Caco-2 (cell line): Measurements from ENCODE around the gene SEC11A. TPM values are rescaled to one million over a fixed set of nuclear protein-coding genes. Genes with fewer than 3 reads are reported as not detected.

Source experiments
- BruUV-seq: library from RNA; stranded (reverse); fragments of 400-500 nt; replicated peaks from 2 replicates; lab custom pipeline; 2021; lab: Mats Ljungman, UMichigan
- CTCF ChIA-PET: fragments of 300-600 bp; sonication (Branson Sonifier 250); formaldehyde crosslinking; loops from one replicate; lab custom pipeline; 2022; ENCODE audit warnings: antibody characterized with exemption; lab: Charles Lee
- POLR2A ChIA-PET: fragments of 300-600 bp; sonication (Branson Sonifier 250); formaldehyde crosslinking; loops from one replicate; lab custom pipeline; 2022; ENCODE audit warnings: antibody characterized with exemption; lab: Charles Lee
- DNase-seq, 2 experiments: peaks; one replicate each; pipeline versions ENCODE4 v3.0.0 to v3.0.0-alpha.2; 2020 to 2022
- H3K27me3 ChIP-seq: replicated peaks from 2 replicates; pipeline ENCODE4 v1.6.0; 2011; ENCODE audit warnings: low read length; ENCODE audit not compliant: control insufficient read depth, insufficient read depth
- H3K36me3 ChIP-seq: 2 replicates; pipeline ENCODE4 v1.5.1; 2011; ENCODE audit warnings: low read length; ENCODE audit not compliant: control insufficient read depth, insufficient read depth
- H3K4me1 ChIP-seq: fragments of 250-450 bp; sonication (Bioruptor Pico); 2 replicates; pipeline ENCODE4 v1.5.1; 2020; ENCODE audit warnings: mild to moderate bottlenecking
- H3K4me3 ChIP-seq: 2 replicates; pipeline ENCODE4 v1.5.1; 2011; ENCODE audit warnings: low read depth, mild to moderate bottlenecking, control low read depth, low read length
- H3K9me3 ChIP-seq: fragments of 250-450 bp; sonication (Bioruptor Pico); 2 replicates; pipeline ENCODE4 v1.5.1; 2020; ENCODE audit warnings: mild to moderate bottlenecking, moderate library complexity
- H3K27ac Mint-ChIP-seq: one replicate; pipeline ENCODE4 v1.8.0; 2022; ENCODE audit warnings: mixed read lengths; ENCODE audit not compliant: unreplicated experiment
- H3K27me3 Mint-ChIP-seq: one replicate; pipeline ENCODE4 v1.8.0; 2022; ENCODE audit warnings: mixed read lengths; ENCODE audit not compliant: insufficient read depth, unreplicated experiment
- H3K36me3 Mint-ChIP-seq: one replicate; pipeline ENCODE4 v1.8.0; 2022; ENCODE audit warnings: mild to moderate bottlenecking, mixed read lengths; ENCODE audit not compliant: insufficient read depth, unreplicated experiment
- H3K4me1 Mint-ChIP-seq: one replicate; pipeline ENCODE4 v1.8.0; 2022; ENCODE audit warnings: low read depth, mixed read lengths; ENCODE audit not compliant: unreplicated experiment
- H3K4me3 Mint-ChIP-seq: one replicate; pipeline ENCODE4 v1.8.0; 2022; ENCODE audit warnings: mild to moderate bottlenecking, moderate library complexity, mixed read lengths; ENCODE audit not compliant: unreplicated experiment
- H3K9me3 Mint-ChIP-seq: one replicate; pipeline ENCODE4 v1.8.0; 2022; ENCODE audit warnings: mixed read lengths; ENCODE audit not compliant: unreplicated experiment
- CTCF ChIP-seq, 2 experiments: fragments of 200-600 bp in 1 of 2; IDR thresholded peaks; 1 replicate in 1 of 2; 2 replicates in 1 of 2; pipeline versions ENCODE4 v1.5.1 to v1.8.0; 2011 to 2022; ENCODE audit warnings: antibody characterized with exemption in 1 of 2, control low read depth in 1 of 2, inconsistent platforms in 1 of 2, low read depth in 1 of 2, low read length in 1 of 2, mild to moderate bottlenecking in 1 of 2, moderate library complexity in 1 of 2; ENCODE audit not compliant: insufficient read depth in 1 of 2, severe bottlenecking in 1 of 2, unreplicated experiment in 1 of 2
- intact Hi-C: fragments of 100-400 bp; cut with micrococcal nuclease; formaldehyde crosslinking; loops from one replicate; pipeline ENCODE4 v1.10.0; 2022; ENCODE audit not compliant: unreplicated experiment
- total RNA-seq: library from RNA; stranded (reverse); gene quantifications from 2 replicates; pipeline ENCODE4 v1.2.3, GENCODE V29; 2022

The SEC11A gene
- total RNA-seq, 1 experiment from 2014 or later, result 211 TPM

DNA sequence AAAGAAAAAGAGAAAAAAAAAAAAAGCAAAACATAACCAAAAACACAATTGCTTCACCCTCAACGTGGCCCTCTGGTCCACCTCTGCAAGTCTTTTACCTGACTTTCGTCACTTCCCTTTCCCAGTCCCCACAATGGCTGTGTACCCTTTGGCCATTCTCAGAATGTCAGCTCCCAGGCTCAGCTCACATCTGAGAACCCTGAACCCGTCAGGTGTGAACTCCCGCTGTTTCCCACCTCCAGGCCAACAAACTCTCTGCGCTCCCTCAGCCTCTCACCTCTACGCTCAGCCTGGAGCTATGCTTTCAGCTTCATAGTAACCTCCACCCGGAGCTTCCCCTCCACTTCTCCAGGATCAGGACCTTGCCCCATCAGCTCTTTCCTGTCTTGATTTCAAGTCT is 91.6 kb downstream of the SEC11A start:
- TF ChIP-seq CTCF (IDR thresholded peaks at IDR 0.05; ENCODE audit: insufficient read depth in 1 of 2, low read depth in 1 of 2, low read length in 1 of 2, severe bottlenecking in 1 of 2, unreplicated experiment in 1 of 2), result no peak
- Mint-ChIP-seq H3K27ac (peak overlapping the region; percentile 51), H3K36me3 (peaks cover 30% of the 10 kb centered on the region), H3K4me1 (no peaks in the 10 kb centered on the region), H3K4me3 (no peak overlapping the region), H3K27me3 (no peaks in the 10 kb centered on the region), H3K9me3 (peaks cover 26% of the 10 kb centered on the region)
- intact Hi-C loops, result no loop called here
- no peak overlapping the region for H3K4me3 ChIP-seq
- POLR2A ChIA-PET, result interaction anchor here (0.7 kb wide), 1 partner anchor 26 kb away, joined by 4 read pairs; no protein-coding TSS in a partner anchor
- CTCF ChIA-PET, result no interaction called here
- no peak for DNase-seq
- H3K27me3 ChIP-seq, result no peaks in the 10 kb centered on the region
- H3K9me3 ChIP-seq, result peaks cover 20% of the 10 kb centered on the region
- peaks cover 7% of the 10 kb centered on the region for H3K36me3 ChIP-seq
- no TSS peak for BruUV-seq
- no peaks in the 10 kb centered on the region for H3K4me1 ChIP-seq

GRCh38 chr15:84621358-84621979 is 94.5 kb downstream of the SEC11A start:
- POLR2A ChIA-PET, result no interaction called here
- TF ChIP-seq CTCF (IDR thresholded peaks at IDR 0.05; ENCODE audit: insufficient read depth in 1 of 2, low read depth in 1 of 2, low read length in 1 of 2, severe bottlenecking in 1 of 2, unreplicated experiment in 1 of 2), result no peak
- no TSS peak for BruUV-seq
- intact Hi-C loops, result no loop called here
- Mint-ChIP-seq H3K27me3 (no peaks in the 10 kb centered on the region), H3K4me1 (no peaks in the 10 kb centered on the region), H3K36me3 (peaks cover 30% of the 10 kb centered on the region), H3K4me3 (no peak overlapping the region), H3K27ac (no peak overlapping the region), H3K9me3 (peaks cover 26% of the 10 kb centered on the region)
- Histone ChIP-seq H3K27me3 (no peaks in the 10 kb centered on the region), H3K4me1 (no peaks in the 10 kb centered on the region), H3K9me3 (peaks cover 20% of the 10 kb centered on the region), H3K4me3 (no peak overlapping the region), H3K36me3 (peaks cover 7% of the 10 kb centered on the region)
- CTCF ChIA-PET, result no interaction called here
- no peak for DNase-seq

DNA sequence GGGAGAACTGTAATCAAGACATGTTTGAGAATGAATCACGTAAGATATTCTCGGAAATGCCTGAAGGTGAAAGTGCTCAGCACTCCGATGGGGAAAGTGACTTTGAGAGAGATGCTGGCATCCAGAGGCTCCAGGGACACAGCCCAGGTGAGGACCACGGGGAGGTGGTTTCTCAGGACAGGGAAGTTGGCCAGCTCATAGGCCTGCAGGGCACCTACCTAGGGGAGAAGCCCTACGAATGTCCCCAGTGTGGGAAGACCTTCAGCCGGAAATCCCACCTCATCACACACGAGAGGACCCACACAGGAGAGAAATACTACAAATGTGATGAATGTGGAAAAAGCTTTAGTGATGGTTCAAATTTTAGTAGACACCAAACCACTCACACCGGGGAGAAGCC is 95.3 kb downstream of the SEC11A start:
- intact Hi-C loops, result no loop called here
- no peaks in the 10 kb centered on the region for H3K4me1 Mint-ChIP-seq
- ChIA-PET CTCF (no interaction called here), POLR2A (no interaction called here)
- peaks cover 26% of the 10 kb centered on the region for H3K9me3 Mint-ChIP-seq
- H3K36me3 Mint-ChIP-seq, result peaks cover 30% of the 10 kb centered on the region
- H3K27ac Mint-ChIP-seq, result no peak overlapping the region
- Histone ChIP-seq H3K4me1 (no peaks in the 10 kb centered on the region), H3K9me3 (peaks cover 20% of the 10 kb centered on the region), H3K4me3 (no peak overlapping the region), H3K36me3 (peaks cover 7% of the 10 kb centered on the region), H3K27me3 (no peaks in the 10 kb centered on the region)
- no peak overlapping the region for H3K4me3 Mint-ChIP-seq
- no peak for DNase-seq
- no peaks in the 10 kb centered on the region for H3K27me3 Mint-ChIP-seq
- TF ChIP-seq CTCF (IDR thresholded peaks at IDR 0.05; ENCODE audit: insufficient read depth in 1 of 2, low read depth in 1 of 2, low read length in 1 of 2, severe bottlenecking in 1 of 2, unreplicated experiment in 1 of 2), result no peak
- BruUV-seq, result no TSS peak

Other genes starting within 250 kb of the SEC11A start
- 12.7 and 12.9 TPM in 2 replicates for gene ZSCAN2, start 115.1 kb downstream of the SEC11A start, total RNA-seq
- gene WDR73, start 61.9 kb downstream of the SEC11A start, total RNA-seq, result 32.5 and 32.7 TPM in 2 replicates
- gene NMB, start 57.9 kb downstream of the SEC11A start, total RNA-seq, result 7.5 and 8.6 TPM in 2 replicates
- gene ZNF592, start 32.5 kb upstream of the SEC11A start, total RNA-seq, result 29.1 and 30.6 TPM in 2 replicates
- gene ALPK3, start 101.2 kb upstream of the SEC11A start, total RNA-seq, result 0.43 and 0.95 TPM in 2 replicates
- gene SLC28A1, start 168.5 kb upstream of the SEC11A start, total RNA-seq, result not detected in 2 replicates